Non-pigmented ciliary epithelial cell (primary cell): ENCODE results near the gene BRAT1.

Experiments used
- DNase-seq: peaks from one replicate; pipeline ENCODE4 v3.0.0-alpha.2; 2010; ENCODE audit warnings: low read depth

Gene BRAT1

DNA sequence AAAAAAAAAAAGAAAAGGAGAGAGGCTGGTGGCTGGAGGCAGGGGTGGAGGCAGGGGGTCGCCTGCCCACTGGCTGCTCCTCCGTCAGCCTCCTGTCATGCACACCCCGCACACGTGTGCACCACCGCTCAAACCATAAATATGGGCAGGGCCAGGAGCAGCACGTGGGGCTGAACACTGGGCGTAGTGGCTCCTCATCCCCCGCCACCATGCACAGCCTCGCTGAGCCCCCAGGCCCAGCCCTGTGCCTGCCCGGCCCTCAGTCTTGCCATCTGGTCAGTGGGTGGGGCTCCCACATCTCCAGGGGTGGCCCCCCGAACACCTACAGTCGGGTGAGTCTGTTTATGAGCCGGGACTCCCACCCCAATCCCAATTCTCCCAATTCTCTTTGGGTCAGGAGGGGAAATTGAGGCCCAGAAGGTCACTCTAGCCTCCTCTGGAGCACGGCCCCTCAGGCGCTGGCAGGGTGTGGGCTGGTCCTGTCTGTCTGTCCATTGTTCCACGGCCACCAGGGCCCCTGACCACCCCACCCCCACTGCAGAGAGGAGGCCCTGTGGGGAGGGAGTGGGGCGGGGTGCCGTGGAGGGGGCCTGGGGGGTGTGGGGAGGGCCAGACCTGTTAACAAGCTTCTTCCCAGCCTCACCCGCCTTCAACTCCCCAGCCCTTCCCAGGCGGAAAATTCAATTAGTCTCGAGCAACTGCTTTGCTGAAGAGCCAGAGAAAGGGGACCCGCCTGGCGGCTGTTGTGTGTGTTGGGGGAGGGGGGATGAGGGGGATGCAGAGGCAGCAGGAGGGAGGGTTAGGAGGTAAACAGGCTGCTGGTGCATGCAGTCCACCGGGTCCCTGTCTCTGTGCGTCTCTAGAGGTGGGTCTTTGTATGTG lies 59.7 kb downstream of the BRAT1 start:
- DNase-seq: no peak

DNA sequence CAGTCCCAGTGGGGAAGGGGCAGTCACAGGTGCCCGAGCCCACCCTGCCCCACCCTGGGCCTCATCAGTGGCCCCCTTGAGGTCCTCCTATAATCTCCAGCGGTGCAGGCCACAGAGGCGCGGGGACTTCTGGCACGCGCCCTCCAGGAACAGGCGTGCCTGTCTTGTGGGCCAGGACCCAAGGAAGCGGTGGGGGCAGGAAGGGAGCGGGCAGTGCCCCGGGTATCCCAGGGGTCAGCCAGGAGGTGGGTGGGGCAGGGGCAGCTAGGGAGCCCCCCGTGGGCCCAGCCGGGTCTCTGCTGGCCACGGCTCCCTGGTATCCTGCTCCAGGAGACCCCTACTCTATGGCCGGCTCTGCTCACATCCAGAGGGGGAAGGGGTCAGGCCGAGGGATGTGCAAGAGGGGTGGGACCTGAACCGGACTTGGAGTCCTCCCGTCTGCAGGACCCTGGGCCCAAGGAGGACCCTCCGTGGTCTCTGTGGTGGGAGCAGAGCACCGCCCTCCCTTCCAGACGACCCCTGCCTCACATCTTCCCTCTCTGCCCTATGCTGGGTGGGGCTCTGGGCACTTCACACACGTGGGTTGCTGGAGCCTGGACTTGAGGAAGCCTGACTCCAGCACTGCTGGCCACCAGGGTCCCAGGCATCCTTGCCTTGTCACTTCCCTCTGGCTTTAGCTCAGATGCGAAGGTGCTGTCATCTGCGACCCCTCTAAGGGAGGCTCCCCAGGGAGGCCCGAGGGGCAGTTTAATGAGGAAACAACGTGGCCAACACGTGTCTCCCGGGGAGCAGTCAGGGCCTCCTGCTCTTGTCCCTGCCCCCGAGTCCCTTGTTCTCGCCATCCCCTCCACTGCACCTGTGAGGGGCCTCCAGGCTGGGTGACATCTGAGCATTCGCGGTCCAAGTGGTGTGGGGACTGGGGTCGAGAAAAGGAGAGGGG lies 60.9 kb downstream of the BRAT1 start:
- DNase-seq: no peak

DNA sequence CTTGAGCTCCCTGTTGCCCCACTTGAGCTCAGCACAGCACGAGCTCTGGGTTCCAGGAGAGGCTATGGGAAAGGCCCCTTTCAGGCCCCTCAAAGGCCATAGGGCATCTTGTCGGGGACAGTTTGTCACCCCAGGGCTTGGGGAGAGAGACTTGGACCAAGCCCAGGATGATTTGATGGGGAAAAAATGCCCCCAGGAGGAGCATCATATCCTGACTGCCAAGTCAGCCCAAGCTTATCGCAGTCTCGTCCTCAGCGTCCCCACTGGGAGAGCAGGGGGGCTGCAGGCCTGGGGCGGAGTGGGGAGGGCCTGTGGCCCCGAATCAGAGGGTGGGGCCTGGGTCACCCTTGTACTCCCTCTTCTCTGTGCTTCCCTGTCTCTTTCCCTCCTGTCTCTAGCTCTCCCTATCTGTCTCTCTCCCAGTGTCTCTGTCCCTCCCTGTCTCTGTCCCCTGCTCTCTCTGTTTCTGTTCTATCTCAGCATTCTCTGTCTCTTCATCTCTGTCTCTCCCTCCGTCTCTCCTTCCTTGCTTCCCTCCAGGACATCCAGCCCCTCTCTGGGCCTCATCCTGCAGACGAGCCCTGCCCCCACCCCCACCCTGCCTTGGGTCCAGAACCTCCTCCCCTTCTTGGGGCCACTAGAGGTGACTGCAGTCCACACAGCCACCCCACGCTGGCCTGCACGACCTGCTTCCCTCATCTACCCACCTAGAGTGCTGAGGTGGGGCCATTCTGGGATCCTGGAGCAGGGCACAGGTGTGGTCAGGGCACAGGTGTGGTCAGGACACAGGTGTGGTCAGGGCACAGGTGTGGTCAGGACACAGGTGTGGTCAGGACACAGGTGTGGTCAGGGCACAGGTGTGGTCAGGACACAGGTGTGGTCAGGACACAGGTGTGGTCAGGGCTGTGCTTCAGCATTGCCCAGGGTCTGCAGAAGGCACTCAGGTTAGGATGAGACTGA lies 61.8 kb downstream of the BRAT1 start:
- no peak for DNase-seq

DNA sequence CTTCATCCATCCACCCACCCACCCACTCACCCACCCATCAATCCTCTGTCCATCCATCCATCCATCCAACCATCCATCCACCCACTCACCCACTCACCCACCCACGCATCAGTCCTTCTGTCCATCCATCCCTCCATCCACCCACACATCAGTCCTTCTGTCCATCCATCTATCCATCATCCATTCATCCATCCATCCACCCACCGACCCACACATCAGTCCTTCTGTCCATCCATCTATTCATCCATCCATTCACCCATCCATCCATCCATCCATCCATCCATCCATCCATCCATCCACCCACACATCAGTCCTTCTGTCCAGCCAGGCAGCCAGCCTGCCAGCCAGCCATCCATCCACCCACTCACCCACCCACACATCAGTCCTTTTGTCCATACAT lies 63.3 kb downstream of the BRAT1 start:
- DNase-seq: no peak

DNA sequence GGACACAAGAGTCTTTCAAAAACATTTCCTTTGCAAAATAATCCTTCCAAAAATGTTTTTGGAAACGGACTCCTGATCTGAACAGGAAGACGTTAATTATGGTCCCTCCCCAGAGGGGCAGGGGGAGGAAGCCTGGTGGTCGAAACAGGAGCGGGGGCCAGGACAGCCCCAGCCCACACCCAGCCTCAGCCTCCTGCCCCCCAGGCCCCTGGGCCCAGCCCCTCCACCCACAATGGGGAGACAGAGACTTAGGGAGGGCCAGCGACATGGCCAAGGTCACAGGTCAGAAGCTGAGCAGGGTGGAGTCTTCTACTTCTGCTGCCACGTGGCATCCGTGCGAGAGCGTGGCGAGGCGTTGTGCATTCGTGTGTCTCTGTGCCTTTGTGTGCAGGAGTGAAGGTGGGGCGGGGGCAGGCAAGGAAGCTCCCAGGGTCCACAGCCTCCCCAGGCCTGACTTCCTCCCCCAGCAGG lies 65.1 kb downstream of the BRAT1 start:
- DNase-seq: no peak

DNA sequence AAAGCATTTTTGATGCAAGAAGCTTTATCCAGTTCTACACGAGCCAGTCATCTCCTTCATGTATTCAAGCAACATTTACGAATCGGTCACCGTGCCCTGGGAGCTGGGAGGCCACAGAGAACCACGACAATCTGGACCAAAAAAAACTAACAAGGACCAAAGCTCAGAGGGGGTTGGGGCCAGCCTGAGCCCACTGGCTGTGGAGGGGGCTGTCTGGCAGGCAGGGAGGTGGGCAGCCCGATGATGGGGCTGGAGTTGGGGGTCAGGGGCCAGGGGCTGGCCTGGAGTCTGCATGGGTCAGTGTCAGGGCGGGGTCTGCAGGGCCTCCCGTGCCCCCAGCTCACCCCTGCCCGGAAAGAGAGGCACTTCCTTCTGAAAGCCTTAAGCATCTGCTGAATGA lies 66.6 kb downstream of the BRAT1 start:
- DNase-seq: no peak

DNA sequence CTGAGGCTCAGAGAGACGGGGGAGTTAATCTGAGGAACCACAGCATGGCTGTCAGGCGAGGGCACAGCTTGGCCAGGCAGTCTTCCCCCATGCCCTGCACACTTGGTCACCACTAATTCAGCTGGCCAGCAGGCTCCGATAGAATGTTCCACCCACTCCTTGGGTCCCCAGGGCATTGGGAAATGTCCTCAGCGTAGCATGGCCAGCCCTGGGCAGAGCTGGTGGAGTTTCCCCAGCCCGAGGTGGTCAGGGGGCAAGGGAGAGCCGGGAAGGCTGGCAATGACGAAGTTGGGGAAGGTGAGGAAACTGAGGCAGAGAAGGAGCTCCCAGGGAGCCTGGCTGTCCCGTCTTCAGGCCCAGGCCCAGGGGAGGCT lies 67.1 kb downstream of the BRAT1 start:
- DNase-seq: no peak
